Measurements from ENCODE around the gene RENBP.

Gene RENBP

DNA sequence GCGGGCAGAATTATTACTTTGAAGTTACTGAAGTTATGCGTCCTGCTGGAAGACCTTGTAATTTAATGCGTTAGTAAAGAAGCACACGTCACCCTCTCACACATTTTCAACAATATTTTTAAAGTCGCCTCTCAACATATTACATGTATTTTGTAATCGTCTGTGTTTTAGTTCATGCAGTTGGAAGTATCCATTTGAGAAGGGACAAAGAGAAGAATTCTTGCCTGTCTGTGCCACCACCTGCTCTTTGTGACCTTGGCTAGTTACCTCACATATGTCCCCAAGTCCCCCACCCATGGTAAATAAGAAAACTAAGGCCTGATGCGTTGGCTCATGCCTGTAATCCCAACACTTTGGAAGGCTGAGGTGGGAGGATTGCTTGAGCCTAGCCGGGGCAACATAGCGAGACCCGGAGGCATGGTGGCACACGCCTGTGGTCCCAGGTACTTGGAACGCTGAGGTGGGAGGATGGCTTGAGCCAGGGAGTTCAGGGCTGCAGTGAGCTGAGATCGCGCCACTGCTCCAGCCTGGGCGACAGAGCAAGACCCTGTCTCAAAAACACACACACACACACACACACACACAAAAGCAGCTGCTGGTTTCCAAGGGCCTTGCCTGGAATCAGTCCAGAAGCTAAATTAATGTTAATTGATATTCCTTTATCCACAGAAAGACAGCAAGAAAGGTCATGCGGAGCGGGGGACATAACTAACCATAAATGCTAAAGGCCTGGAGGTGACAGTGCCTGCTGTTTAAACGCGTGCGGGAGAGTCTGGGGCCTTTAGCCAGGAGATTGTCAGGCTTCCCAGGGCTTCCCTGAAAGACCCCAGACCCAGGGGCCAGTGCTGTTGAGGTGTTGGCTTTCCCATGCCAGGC, 28.9 kb upstream of the RENBP start (continued):
- TF ChIP-seq, protein P1, sequence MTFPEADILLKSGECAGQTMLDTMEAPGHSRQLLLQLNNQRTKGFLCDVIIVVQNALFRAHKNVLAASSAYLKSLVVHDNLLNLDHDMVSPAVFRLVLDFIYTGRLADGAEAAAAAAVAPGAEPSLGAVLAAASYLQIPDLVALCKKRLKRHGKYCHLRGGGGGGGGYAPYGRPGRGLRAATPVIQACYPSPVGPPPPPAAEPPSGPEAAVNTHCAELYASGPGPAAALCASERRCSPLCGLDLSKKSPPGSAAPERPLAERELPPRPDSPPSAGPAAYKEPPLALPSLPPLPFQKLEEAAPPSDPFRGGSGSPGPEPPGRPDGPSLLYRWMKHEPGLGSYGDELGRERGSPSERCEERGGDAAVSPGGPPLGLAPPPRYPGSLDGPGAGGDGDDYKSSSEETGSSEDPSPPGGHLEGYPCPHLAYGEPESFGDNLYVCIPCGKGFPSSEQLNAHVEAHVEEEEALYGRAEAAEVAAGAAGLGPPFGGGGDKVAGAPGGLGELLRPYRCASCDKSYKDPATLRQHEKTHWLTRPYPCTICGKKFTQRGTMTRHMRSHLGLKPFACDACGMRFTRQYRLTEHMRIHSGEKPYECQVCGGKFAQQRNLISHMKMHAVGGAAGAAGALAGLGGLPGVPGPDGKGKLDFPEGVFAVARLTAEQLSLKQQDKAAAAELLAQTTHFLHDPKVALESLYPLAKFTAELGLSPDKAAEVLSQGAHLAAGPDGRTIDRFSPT (tag by site-specific recombination; IDR thresholded peaks at IDR 0.05) = peak; percentile 37; the same call in 1 of the 2 replicates
- TF ChIP-seq, protein P2, sequence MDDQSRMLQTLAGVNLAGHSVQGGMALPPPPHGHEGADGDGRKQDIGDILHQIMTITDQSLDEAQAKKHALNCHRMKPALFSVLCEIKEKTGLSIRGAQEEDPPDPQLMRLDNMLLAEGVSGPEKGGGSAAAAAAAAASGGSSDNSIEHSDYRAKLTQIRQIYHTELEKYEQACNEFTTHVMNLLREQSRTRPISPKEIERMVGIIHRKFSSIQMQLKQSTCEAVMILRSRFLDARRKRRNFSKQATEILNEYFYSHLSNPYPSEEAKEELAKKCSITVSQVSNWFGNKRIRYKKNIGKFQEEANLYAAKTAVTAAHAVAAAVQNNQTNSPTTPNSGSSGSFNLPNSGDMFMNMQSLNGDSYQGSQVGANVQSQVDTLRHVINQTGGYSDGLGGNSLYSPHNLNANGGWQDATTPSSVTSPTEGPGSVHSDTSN (CRISPR knock-in tag; IDR thresholded peaks at IDR 0.05) = no peak
- TF ChIP-seq ZNF16 (tag by site-specific recombination; IDR thresholded peaks at IDR 0.05; ENCODE audit: low read depth) = no peak
- TF ChIP-seq ZFHX2 (tag by site-specific recombination; conservative IDR thresholded peaks at IDR 0.05) = peak; percentile 47
- TF ChIP-seq ZNF610 (tag by site-specific recombination; IDR thresholded peaks at IDR 0.05; ENCODE audit: borderline replicate concordance) = no peak
- TF ChIP-seq, protein P3, sequence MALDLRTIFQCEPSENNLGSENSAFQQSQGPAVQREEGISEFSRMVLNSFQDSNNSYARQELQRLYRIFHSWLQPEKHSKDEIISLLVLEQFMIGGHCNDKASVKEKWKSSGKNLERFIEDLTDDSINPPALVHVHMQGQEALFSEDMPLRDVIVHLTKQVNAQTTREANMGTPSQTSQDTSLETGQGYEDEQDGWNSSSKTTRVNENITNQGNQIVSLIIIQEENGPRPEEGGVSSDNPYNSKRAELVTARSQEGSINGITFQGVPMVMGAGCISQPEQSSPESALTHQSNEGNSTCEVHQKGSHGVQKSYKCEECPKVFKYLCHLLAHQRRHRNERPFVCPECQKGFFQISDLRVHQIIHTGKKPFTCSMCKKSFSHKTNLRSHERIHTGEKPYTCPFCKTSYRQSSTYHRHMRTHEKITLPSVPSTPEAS (tag by site-specific recombination; IDR thresholded peaks at IDR 0.05) = peak; percentile 87
- 0 out of 2 replicates have a peak, but pooled peaks have one; percentile 7 for TF ChIP-seq ZNF629 (tag by site-specific recombination; IDR thresholded peaks at IDR 0.05)
- TF ChIP-seq ZIC2 (tag by site-specific recombination; IDR thresholded peaks at IDR 0.05) = no peak
- TF ChIP-seq, protein P4, sequence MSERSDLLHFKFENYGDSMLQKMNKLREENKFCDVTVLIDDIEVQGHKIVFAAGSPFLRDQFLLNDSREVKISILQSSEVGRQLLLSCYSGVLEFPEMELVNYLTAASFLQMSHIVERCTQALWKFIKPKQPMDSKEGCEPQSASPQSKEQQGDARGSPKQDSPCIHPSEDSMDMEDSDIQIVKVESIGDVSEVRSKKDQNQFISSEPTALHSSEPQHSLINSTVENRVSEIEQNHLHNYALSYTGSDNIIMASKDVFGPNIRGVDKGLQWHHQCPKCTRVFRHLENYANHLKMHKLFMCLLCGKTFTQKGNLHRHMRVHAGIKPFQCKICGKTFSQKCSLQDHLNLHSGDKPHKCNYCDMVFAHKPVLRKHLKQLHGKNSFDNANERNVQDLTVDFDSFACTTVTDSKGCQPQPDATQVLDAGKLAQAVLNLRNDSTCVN (tag by site-specific recombination; optimal IDR thresholded peaks at IDR 0.05) = no peak
- TF ChIP-seq, protein P5, sequence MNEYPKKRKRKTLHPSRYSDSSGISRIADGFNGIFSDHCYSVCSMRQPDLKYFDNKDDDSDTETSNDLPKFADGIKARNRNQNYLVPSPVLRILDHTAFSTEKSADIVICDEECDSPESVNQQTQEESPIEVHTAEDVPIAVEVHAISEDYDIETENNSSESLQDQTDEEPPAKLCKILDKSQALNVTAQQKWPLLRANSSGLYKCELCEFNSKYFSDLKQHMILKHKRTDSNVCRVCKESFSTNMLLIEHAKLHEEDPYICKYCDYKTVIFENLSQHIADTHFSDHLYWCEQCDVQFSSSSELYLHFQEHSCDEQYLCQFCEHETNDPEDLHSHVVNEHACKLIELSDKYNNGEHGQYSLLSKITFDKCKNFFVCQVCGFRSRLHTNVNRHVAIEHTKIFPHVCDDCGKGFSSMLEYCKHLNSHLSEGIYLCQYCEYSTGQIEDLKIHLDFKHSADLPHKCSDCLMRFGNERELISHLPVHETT (tag by site-specific recombination; IDR thresholded peaks at IDR 0.05) = no peak
- TF ChIP-seq, protein P6, sequence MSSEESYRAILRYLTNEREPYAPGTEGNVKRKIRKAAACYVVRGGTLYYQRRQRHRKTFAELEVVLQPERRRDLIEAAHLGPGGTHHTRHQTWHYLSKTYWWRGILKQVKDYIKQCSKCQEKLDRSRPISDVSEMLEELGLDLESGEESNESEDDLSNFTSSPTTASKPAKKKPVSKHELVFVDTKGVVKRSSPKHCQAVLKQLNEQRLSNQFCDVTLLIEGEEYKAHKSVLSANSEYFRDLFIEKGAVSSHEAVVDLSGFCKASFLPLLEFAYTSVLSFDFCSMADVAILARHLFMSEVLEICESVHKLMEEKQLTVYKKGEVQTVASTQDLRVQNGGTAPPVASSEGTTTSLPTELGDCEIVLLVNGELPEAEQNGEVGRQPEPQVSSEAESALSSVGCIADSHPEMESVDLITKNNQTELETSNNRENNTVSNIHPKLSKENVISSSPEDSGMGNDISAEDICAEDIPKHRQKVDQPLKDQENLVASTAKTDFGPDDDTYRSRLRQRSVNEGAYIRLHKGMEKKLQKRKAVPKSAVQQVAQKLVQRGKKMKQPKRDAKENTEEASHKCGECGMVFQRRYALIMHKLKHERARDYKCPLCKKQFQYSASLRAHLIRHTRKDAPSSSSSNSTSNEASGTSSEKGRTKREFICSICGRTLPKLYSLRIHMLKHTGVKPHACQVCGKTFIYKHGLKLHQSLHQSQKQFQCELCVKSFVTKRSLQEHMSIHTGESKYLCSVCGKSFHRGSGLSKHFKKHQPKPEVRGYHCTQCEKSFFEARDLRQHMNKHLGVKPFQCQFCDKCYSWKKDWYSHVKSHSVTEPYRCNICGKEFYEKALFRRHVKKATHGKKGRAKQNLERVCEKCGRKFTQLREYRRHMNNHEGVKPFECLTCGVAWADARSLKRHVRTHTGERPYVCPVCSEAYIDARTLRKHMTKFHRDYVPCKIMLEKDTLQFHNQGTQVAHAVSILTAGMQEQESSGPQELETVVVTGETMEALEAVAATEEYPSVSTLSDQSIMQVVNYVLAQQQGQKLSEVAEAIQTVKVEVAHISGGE (tag by site-specific recombination; conservative IDR thresholded peaks at IDR 0.05; ENCODE audit: low read depth) = no peak
- no peak for TF ChIP-seq ZNF239 (tag by site-specific recombination; IDR thresholded peaks at IDR 0.05)
- no peak for TF ChIP-seq HOXC10 (CRISPR knock-in tag; IDR thresholded peaks at IDR 0.05)
- no peak for TF ChIP-seq ZNF768 (tag by site-specific recombination; IDR thresholded peaks at IDR 0.05)
- TF ChIP-seq YY2 (tag by site-specific recombination; IDR thresholded peaks at IDR 0.05) = no peak
- no peak for TF ChIP-seq OVOL3 (tag by site-specific recombination; IDR thresholded peaks at IDR 0.05)
- TF ChIP-seq ZBTB17 (tag by site-specific recombination; IDR thresholded peaks at IDR 0.05) = peak; percentile 60; the same call in 1 of the 2 replicates
- TF ChIP-seq ZNF350 (tag by site-specific recombination; IDR thresholded peaks at IDR 0.05) = no peak
- TF ChIP-seq, protein P7, sequence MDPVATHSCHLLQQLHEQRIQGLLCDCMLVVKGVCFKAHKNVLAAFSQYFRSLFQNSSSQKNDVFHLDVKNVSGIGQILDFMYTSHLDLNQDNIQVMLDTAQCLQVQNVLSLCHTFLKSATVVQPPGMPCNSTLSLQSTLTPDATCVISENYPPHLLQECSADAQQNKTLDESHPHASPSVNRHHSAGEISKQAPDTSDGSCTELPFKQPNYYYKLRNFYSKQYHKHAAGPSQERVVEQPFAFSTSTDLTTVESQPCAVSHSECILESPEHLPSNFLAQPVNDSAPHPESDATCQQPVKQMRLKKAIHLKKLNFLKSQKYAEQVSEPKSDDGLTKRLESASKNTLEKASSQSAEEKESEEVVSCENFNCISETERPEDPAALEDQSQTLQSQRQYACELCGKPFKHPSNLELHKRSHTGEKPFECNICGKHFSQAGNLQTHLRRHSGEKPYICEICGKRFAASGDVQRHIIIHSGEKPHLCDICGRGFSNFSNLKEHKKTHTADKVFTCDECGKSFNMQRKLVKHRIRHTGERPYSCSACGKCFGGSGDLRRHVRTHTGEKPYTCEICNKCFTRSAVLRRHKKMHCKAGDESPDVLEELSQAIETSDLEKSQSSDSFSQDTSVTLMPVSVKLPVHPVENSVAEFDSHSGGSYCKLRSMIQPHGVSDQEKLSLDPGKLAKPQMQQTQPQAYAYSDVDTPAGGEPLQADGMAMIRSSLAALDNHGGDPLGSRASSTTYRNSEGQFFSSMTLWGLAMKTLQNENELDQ (tag by site-specific recombination; IDR thresholded peaks at IDR 0.05; ENCODE audit: low read depth) = no peak
- TF ChIP-seq, protein P8, sequence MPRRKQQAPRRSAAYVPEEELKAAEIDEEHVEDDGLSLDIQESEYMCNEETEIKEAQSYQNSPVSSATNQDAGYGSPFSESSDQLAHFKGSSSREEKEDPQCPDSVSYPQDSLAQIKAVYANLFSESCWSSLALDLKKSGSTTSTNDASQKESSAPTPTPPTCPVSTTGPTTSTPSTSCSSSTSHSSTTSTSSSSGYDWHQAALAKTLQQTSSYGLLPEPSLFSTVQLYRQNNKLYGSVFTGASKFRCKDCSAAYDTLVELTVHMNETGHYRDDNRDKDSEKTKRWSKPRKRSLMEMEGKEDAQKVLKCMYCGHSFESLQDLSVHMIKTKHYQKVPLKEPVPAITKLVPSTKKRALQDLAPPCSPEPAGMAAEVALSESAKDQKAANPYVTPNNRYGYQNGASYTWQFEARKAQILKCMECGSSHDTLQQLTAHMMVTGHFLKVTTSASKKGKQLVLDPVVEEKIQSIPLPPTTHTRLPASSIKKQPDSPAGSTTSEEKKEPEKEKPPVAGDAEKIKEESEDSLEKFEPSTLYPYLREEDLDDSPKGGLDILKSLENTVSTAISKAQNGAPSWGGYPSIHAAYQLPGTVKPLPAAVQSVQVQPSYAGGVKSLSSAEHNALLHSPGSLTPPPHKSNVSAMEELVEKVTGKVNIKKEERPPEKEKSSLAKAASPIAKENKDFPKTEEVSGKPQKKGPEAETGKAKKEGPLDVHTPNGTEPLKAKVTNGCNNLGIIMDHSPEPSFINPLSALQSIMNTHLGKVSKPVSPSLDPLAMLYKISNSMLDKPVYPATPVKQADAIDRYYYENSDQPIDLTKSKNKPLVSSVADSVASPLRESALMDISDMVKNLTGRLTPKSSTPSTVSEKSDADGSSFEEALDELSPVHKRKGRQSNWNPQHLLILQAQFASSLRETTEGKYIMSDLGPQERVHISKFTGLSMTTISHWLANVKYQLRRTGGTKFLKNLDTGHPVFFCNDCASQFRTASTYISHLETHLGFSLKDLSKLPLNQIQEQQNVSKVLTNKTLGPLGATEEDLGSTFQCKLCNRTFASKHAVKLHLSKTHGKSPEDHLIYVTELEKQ (tag by site-specific recombination; IDR thresholded peaks at IDR 0.05; ENCODE audit: borderline replicate concordance) = no peak
- 0 out of 2 replicates have a peak, but pooled peaks have one; percentile 25 for TF ChIP-seq SP7 (tag by site-specific recombination; IDR thresholded peaks at IDR 0.05)
